GM03348 (cell line): ENCODE results near the gene ARID1A.
A peak's percentile ranks its signal among the peaks of the same experiment; 100 is the strongest.
"Not testable (repeated sequence)": the region's sequence is repeated elsewhere in the genome, so short reads cannot be mapped to it uniquely, and the experiment has no call there.

ENCODE experiments used
- DNase-seq: peaks from one replicate; pipeline ENCODE4 v3.0.0; 2012; ENCODE audit warnings: low spot score

Gene ARID1A

DNA sequence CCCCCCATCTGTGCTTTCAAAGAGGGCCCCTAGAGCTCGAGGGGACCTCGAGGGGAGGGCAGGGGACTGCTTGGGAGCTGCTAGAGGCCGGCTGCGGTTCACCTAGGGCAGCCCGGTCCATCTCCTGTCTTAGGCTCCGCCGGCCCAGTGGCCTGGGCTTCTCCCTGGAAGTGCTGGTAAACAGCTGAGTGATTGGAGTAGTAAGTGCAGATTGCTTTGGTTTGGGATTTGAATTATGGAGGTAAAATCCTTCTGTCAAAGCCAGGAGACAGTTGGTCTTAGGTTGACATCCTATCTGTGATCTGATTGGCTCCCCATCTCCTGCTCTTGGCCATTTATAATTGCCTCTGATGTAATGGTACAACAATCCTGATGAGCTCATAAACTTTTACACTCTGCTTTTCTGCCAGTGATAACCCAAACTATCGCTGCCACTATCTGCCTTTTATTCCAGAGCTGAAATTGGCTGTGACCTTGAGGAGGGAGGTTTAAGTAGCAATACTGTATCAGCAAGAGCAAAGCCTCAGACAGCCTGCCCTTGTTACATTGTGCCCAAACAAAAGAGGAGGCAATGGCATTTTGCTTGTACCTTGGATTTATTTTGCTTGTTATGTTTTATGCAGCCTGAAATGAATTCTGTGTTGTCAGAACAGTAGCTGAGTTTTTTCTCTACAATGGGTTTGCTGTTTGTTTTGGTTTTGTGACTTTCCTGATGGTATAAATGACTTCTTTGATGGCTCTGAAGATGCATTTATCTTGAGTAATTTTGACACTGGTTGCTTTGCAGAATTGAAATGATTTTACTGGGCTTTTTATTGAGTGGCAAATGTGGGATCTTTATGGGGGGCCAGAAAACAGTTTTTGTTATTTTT, 2.4 kb downstream of the ARID1A start:
- DNase-seq, result peak; percentile 90

DNA sequence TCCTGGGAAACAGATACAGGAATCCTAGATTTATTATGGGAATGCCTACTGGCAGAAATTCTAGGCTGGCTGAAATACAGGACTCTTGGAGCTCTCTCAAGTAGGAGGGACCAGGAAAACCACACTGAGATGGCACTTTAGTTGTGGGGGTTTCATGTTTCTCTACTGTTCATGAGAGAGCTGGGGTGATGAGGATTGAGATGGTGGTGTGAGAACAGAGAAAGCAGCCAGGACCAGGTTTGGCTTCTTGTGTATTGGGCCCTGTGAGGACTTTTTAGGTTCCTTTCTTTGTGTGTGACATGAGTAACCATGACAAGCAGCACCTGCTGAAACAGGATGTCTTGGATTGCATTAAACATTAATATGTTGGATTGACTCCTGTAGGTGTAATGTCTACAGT, 4.9 kb downstream of the ARID1A start:
- DNase-seq, result no peak

DNA sequence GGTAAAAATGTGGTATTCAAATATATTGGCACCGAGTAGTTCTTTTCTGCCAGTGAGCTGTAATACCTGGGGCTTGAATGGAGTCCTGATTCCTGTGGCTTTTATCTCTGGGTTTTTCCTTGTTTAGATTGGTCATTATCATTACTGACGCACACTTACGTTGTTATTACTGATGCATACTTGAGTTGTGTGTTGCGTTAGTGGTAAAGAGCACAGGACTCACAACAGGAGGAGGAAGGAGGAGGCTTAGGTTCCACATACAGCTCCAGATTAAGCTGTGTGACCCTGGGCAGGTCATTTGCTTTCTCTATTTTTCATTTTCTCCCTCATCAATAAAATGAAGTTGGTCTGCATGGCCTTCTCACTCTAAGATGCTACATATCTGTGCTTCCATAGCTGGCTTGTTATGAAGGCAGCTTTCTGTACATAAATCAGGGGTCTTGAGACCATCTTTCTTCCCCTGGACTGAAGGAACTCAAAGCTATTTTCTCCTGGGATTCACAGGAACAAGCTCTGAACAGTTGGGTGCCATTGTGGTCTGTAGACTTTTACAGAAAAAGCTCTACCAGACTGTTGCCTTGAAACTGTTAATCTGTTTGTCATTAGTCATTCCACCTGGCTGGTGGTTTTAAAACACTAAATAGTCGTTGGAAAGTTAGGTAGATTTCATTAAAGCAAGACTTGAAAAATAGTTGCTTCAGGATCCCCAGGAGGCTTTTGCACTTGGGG, 5.6 kb downstream of the ARID1A start:
- no peak for DNase-seq

DNA sequence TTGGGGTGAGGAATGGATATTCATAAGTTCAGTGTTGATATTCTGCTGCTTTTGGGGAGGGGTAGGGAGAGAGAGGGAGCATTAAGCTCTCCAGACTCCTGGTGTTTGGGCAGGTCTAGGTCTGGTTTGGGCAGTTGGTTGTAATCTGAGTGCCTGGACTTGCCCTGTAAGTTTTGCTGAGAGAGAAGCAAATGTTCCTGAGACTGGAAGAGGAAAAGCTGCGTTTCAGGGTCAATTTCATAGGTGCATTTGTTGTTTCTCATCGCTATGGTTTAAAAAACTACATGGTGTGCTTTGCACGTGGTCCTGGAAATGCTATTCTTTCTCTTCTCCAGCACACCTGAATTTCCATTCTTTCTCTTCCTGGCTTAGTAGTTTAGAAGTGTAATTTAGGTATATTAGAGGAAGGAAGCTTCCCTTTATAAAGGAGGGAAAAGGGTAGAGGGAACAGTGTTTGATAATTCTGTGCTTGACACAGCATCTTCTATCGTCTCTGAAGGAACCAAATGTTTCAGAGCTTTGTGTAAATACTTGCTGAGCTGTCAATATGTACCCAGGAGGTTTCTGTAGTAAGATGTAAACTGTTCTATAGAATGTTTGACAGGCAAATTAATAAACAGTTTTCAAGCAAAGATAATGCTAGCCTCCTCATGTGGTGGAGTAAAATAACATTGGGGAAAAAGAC, 6.3 kb downstream of the ARID1A start:
- no peak for DNase-seq

DNA sequence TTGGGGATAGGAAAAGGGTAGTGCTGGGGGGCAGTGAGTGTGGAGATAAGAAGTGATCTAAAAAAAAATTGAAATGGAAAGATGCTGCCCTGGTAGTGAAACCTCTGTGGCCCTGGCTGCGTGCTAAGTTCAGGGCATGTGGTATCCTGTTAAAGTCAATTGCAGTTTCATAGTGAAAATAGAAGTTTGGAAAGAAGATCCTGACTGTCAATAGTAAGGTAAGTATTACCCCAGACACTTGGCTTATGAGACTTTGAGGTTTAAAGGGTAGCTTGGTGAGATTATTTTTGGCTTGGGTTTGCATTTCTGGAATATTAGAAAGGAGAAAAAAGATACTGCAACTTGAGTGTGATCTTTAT, 6.8 kb downstream of the ARID1A start:
- DNase-seq, result no peak

DNA sequence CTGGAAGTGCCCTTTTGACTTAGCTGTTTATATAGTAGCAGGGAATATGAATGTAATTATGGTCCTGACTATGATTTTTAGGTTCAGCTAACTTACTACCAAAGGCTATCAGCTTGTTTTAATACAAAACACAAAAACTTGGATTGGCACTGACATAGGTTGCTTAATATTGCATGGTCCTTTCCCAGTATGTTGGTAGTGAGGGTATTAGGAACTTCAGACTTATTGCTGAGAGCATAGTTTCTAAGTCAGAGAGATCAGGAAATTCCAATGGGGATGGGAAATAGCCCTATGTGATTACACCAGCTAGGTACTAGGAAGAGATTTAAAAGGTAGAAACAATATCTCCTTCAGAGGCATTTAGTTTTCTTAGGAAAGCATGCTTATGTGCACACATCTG, 7.7 kb downstream of the ARID1A start:
- no peak for DNase-seq

DNA sequence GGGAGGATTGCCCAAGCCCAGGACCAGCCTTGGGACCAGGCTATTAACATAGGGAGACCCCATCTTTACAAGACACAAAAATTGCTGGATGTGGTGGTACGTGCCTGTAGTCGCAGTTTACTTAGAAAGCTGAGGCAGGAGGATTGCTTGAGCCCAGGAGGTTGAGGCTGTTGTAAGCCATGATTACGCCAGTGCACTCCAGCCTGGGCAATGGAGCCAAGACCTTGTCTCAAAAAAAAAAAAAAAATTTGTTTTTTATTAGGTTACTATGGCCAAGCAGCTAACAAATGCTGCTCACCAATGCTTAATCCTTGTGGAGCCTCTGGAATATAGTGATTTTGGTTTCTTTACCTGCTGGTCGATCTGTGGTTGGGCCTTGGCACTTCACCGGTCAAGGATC, 8.8 kb downstream of the ARID1A start:
- no peak for DNase-seq

DNA sequence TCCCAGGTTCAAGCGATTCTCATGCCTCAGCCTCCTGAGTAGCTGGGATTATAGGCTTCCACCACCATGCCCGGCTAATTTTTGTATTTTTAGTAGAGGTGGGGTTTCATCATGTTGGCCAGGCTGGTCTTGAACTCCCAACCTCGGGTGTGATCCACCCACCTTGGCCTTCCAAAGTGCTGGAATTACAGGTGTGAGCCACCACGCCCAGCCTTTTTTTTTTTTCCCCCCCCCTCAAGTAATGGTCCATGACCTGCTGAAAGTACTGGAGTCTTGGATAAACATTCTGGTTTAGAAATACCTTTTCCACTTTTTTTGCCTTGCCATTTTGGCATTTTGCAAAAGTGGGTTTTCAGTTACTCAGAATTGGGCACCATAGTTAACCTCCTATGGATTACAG, 9.4 kb downstream of the ARID1A start:
- DNase-seq, result not testable (repeated sequence)

DNA sequence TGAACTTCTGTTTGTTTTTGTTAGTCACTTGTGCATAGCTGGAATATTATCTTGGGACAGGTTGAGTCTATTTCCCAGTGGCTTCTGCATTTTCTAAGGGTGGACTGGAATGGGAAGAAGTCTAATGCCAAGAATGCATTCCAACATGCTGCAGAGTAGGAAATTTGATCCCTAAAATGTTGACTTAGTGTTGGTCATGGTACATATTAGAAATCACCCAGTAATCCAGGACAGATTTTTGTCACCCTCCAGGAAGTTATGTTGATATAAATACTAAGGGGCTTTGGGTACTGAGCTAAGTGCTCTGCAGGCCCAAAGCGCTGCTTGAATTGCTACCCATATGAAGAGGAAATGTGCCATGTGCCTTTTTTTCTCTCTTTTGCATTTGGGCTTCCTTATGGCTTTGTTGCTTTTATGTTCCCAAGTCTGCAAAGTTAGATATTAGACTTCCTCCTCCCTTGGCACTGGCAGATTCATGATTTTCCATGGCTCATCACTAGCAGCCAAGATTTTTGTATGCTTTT, 10.0 kb downstream of the ARID1A start:
- peak; percentile 72 for DNase-seq

DNA sequence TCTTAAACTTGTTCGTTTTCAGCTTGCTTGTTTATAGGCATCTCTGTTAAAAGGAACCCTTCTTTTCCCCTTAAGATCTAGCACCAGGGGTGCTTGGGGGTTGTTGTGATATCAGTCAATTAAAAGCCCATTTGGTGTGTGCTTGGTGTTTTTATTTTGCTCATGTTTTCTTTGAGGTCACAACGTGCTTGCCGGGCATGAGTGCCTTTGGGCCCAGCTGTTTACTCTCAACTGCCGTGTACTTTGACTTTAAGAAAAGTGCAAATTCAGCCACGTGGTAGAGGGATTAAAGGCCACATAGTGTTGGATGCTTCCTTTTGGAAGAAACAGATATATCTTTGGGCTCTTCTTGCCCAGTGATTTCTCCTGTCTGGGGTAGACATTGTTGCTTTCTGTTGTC, 10.5 kb downstream of the ARID1A start:
- no peak for DNase-seq

DNA sequence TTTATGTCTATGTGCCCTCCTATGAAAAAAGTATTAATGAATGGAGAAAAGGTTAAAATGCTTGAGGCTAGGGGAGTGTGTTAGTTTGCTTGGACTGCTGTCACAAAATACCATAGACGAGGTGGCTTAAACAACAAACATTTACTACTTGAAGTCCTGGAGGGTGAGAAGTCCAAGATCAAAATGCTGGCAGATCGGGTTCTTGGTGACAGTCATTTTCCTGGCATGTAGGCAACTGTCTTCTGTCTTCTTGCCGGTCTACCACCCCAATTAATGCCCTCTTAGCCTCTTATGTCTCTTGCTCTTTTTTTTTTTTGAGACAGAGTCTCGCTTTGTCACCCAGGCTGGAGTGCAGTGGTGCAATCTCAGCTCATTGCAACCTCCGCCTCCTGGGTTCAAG, 15.0 kb downstream of the ARID1A start:
- no peak for DNase-seq

DNA sequence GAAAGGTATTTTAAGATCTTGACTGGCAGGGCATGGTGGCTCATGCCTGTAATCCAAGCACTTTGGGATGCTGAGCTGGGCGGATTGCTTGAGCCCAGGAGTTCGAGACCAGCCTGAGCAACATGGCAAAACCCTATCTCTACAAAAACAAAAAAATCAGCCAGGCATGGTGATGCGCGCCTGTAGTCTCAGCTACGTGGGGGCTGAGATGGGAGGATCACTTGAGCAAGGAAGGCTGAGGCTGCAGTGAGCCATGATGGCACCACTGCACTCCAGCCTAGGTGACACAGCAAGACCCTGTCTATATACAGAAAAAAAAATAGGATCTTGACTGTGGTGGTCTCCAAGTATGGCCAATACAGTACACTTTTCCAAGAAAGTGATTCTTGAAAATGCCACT, 16.0 kb downstream of the ARID1A start:
- DNase-seq, result no peak

DNA sequence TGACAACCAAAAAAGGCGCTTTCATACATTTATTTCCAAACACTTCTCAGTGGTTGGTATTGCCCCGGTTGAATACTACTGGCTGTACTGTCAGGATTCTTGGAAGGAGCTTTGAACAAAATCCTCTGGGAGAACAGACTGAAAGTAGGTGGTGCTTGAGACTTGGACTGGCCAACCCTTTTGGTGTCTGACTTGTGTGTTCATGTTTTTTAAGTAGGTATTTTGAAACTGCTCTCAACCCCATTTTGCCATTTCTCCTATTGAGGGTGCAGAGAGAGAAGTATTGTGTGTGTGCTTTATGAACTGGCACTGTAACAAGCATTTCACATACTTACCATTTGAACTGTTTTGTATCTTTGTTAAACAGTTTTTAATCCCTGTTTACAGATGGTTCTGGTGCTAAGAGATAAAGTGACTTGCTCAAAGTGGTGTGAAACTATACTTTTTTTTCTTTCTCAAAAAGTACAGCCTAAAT, 21.2 kb downstream of the ARID1A start:
- DNase-seq, result peak; percentile 38

DNA sequence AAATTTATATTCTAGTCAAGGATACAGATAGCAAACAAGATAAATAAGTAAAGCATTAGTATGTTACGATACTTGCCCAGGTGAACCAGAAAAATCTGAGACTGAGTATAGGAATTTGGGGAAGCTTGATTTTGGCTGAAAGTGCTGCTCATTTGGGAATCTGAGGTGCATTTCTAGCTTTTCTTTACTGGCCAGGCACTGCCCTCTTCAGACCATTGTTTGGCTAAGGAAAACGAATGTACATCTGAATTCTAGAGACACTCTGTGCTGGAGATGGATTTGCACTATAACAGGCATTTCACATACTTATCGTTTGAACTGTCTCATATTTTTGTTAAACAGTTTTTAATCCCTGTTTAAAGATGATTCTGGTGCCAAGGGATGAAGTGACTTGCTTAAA, 23.4 kb downstream of the ARID1A start:
- DNase-seq, result no peak

DNA sequence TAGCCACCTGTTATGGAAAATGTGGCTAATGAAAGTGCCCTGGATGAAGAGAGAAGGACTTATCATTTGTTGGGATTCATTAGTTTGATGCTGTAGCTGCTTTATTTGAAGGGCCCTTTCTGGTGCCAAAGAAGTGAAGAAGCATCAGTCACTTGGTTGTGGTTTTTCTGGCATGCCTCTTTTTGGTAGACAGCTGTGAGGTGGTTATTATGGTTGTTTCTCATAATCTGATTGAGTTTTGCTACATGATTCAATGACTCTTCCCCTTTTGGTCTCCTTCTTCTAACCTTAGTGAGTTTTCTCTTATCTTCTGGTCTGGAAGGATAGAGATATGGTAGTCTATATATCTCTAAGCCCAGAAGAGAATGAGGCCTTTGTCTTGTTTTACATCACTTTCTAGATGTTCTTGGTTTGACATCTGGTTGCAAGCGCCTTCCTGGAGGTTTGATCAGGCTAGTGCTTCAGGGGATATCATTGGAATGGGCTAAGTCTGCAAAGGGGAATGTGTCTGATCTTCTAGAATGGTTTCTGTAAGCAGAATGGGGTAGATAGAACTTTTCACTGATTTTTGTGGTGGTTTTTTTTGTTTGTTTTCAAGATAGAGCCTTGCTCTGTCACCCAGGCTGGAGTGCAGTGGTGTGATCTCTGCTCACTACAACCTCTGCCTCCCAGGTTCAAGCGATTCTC, 26.0 kb downstream of the ARID1A start:
- no peak for DNase-seq

DNA sequence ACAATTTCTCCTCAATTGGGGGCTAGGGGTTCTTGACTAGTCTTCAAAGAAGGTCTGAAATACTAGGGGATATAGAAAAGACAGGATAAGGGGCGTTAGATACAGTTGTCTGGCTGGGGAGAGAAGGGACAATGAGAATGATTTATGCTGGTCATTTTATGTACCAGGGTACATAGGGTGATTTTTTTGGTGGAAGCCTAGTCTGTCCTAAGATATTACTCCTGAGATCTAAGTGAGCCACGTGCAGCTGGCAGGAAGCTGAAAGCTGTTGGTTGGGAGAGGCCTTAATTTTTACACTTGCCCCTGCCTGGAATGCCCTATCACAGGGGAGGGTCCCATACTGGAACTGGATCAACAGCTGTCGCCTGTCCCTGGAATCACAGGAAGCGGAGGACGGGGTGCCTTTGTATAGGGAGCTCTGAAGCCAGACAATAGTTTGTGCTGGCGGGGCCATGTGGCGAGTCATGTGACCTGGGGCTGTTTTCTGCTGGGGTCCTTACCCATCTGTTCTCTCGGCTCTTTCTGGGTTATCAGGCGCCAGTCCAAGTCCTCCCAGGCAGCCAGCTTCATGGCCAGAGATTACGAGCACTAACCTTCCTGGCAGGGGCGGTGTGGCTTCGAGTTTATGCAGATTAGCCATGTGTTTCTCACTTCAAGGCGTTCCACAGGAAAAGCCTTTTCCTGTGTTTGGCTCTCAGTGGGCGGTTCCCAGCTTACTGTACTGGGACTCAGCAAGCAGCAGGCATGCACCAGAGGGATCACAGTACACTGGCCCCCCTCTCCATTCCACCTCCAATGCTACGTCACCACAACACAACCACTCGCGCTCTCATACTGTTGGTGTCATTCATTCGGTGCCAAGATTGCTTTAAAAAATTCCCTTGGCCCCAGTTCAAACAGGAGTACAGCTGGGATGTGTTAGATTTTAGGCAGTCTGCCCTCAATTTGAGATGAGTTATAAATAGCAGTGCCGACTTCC, 27.5 kb downstream of the ARID1A start:
- peak; percentile 93 for DNase-seq

DNA sequence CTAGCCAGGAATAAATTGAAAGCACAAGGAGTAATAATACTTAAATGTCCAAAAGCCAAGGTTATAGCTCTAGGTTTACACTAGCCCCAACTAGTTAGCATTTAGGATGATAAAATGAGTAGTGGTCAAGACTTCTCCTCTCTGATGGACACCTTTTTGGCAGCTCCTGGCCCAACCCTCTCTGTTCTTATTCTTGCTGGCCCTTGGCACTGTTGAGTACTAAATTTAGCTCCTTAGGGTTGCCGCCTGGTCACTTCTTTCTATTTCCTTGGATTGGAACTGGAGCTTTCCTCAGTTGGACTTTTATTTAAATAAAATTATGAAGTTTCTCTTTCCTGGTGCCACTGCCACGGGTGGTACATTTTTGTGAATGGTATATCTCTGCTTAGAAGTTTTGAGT, 28.3 kb downstream of the ARID1A start:
- no peak for DNase-seq

DNA sequence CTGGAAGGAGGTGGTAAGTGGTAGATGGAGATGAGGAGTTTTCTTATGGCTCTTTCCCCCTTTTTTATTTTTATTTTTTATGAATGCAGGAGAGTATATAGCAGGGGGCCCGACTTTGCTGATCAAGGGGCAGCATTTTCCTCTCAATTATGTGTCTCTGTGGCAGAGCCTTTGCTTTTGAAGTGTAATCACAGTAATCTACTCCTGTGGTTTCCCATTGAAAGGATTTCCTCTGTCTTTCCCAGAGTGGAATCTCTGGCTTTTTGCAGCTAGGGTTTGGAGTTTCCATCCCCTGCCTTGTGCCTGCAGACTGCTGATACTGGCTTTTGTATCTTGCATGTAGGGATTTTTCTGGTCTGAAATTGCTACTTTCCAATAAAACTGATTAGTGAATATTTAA, 29.1 kb downstream of the ARID1A start:
- no peak for DNase-seq

DNA sequence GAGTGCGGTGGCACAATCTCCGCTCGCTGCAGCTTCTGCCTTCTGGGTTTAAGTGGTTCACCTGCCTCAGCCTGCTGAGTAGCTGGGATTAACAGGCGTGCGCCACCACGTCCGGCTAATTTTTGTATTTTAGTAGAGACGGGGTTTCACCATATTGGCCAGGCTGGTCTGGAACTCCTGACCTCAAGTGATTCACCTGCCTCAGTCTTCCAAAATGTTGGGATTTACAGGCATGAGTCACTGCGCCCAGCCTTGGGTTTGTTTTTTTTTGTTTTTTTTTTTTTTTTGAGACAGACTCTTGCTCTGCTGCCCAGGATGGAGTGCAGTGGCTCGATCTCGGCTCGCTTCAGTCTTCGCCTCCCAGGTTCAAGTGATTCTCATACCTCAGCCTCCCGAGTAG, 30.1 kb downstream of the ARID1A start:
- DNase-seq, result not testable (repeated sequence)

DNA sequence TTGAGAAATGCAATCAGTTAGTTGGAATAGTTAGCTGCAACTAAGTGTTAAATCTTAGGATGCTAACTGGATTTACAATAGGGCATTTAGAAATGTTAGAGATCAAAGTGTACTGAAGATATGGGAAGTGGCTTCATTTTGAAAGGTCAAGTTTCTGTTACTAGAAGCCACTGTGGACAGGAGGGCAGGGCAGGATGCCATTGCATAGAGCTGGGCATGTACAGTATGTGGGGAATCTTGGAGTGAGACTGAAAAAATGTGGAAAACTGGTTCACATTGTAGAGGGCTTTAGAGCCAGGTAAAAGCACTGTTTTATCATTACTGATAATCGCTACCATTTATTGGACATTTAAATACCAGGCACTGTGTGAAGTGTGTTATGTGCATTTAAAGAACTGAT, 31.0 kb downstream of the ARID1A start:
- no peak for DNase-seq

DNA sequence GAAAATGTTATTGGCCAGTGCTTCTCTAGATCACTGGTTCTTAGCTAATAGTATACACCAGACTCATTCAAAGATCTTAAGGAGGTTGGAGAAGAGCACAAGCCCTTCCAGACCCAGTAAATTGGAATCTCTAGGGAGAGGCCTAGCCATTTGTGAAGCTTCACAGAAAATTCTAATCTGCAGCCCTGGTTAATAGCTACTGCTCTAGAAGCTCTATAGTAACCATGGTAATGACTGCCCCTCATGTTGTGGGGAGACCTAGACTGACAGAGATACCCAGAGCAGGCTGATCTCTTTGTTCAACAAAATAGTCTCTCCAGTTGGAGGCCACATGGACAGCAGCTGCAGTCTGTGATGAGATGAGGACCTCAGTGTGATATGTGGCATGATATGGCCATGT, 31.7 kb downstream of the ARID1A start:
- DNase-seq, result no peak
